Spleen (tissue), 11 donors: ENCODE data around the gene MEIS3. TPM values are rescaled to one million over a fixed set of nuclear protein-coding genes. Genes with fewer than 3 reads are reported as not detected.

Experiments
- DNase-seq: peaks from one replicate; pipeline ENCODE4 v3.0.0-alpha.2; 2020
- H3K27ac ChIP-seq, 8 donors: fragments of 200-600 bp; sonication (generic) in 7 of 8; 1 replicate in 4 of 8; 2 replicates in 4 of 8; pipeline versions ENCODE4 v1.5.0 to v1.8.0; 2016 to 2021; ENCODE audit warnings: inconsistent platforms in 4 of 8, mild to moderate bottlenecking in 4 of 8, moderate library complexity in 1 of 8
- H3K27me3 ChIP-seq, 7 donors: fragments of 200-600 bp; sonication (generic) in 6 of 7; replicated peaks in 1 of 7; 1 replicate in 4 of 7; 2 replicates in 3 of 7; pipeline versions ENCODE4 v1.5.0 to v1.8.0; 2016 to 2021; ENCODE audit warnings: inconsistent platforms in 3 of 7, mild to moderate bottlenecking in 1 of 7
- H3K36me3 ChIP-seq, 6 donors: fragments of 200-600 bp; sonication (generic) in 5 of 6; 1 replicate in 4 of 6; 2 replicates in 2 of 6; pipeline versions ENCODE4 v1.5.0 to v1.8.0; 2016 to 2021; ENCODE audit warnings: inconsistent platforms in 2 of 6
- H3K4me1 ChIP-seq, 6 donors: fragments of 200-600 bp; sonication (generic) in 5 of 6; 1 replicate in 3 of 6; 2 replicates in 3 of 6; pipeline versions ENCODE4 v1.5.0 to v1.8.0; 2016 to 2021; ENCODE audit warnings: inconsistent platforms in 3 of 6
- H3K4me3 ChIP-seq, 8 donors: fragments of 200-600 bp; sonication (generic) in 7 of 8; 1 replicate in 4 of 8; 2 replicates in 4 of 8; pipeline versions ENCODE4 v1.5.0 to v1.8.0; 2016 to 2021; ENCODE audit warnings: inconsistent platforms in 4 of 8, mild to moderate bottlenecking in 4 of 8, moderate library complexity in 2 of 8
- H3K9me3 ChIP-seq, 8 donors: fragments of 200-600 bp; sonication (generic) in 7 of 8; 1 replicate in 4 of 8; 2 replicates in 4 of 8; pipeline versions ENCODE4 v1.5.0 to v1.8.0; 2016 to 2021; ENCODE audit warnings: inconsistent platforms in 4 of 8
- POLR2A ChIP-seq, 3 donors: fragments of 450-650 bp; IDR thresholded peaks; one replicate each; pipeline ENCODE4 v1.5.1; 2017; ENCODE audit warnings: antibody characterized with exemption in 3 of 3, mild to moderate bottlenecking in 1 of 3
- POLR2AphosphoS5 ChIP-seq, 3 donors: sonication (generic); formaldehyde crosslinking; IDR thresholded peaks; one replicate each; pipeline ENCODE4 v1.5.1; 2017; ENCODE audit warnings: antibody characterized with exemption in 3 of 3
- WGBS, 5 donors: extraction: QIAGEN DNeasy Blood & Tissue Kit in 3 of 5; methylation state at CpG; one replicate each; pipeline versions ENCODE4 v1.1.5 to v1.1.7; 2013 to 2018; 5-methylcytosine and 5-hydroxymethylcytosine counted together
- intact Hi-C: fragments of 100-400 bp; cut with DNase I; formaldehyde crosslinking; loops from one replicate; pipeline ENCODE4 v1.15.0; 2023; ENCODE audit warnings: low total_unique reads
- polyA plus RNA-seq, 3 donors: library from polyadenylated mRNA; stranded (reverse); fragments of 200-250 nt; gene quantifications; one replicate each; pipeline ENCODE4 v1.2.1, GENCODE V29; 2013
- total RNA-seq, 7 donors: library from RNA; depleted of rRNA in 3 of 7; stranded (reverse); fragments of >200 nt in 3 of 7; fragmentation: NEBNext Ultra II Directional in 4 of 7; extraction: Animal tissue kit (Norgen Biotek cat#: 25700) in 4 of 7; gene quantifications; one replicate each; pipeline versions ENCODE4 v1.1.0 to v1.2.1, GENCODE V29; 2016 to 2021
- TF ChIP-seq, protein P1 (sequence below), 11 experiments: fragments of 200-600 bp in 7 of 11; fragments of 450-650 bp in 4 of 11; sonication (generic) in 4 of 11; IDR thresholded peaks in 8 of 11; conservative IDR thresholded peaks in 3 of 11; 1 replicate in 7 of 11; 2 replicates in 4 of 11; pipeline versions ENCODE4 v1.4.0 to v1.8.0; 2016 to 2021; ENCODE audit warnings: antibody characterized with exemption in 11 of 11, inconsistent platforms in 4 of 11, mild to moderate bottlenecking in 1 of 11
- donor health status: healthy with polysubstance abuse.
- donor health status: DM: no; HTN: no; CAD: no; lungs with moderate emphysema.
- donor health status: DM: no; HTN: no; CAD: no.
- donor health status: Bipolar disorder and iron deficiency.
- donor health status: healthy.
- donor health status: DM: no; HTN: no; CAD: no.
- donor health status: DM: yes; HTN: yes; CAD: no.

The MEIS3 gene
- total and polyA plus RNA-seq, 10 donors, result 4.3 to 10.4 (median 7.1) TPM

DNA sequence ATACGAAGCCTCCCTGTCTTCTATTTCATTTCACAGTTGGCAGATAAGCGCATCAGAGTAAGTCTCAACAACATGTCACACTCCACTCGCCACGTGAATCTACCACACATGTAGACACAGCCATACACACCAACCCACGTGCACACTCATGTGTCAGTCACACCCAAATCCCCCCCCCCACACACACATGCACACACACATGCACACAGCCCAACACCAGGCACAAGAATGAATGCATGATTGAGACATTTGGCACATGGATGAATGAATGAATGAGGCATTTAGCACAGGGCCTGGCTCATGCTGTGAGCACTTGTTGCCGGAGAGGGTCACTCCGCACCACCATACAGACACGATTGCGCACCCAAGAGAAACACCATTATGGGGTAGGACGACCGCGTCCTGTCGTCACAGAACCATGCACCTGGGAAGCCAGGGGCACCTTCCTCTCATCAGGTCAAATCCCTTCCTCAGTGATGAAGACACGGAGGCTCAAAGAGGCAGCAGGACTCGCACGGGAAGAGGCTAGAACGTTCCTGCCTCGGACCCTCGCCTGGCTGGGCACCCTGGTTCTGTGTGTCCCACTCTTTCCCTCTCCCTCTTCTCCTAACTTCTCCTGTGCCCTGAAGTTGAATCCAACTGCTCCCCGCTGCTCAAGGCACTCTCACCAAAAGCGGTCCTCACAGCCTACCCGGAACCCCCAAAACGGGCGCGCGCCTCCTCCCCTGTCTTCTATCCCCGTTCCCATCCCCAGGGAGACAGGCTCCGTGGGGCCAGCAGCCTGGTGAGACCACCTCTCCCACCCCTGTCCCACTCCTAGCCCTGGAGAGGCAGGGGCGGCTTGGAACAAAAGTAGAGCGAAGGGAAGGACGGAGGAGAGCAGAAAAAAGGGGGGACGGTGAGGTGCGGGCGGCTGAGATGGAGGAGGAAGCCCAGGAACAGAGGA lies 1.3 kb downstream of the MEIS3 start:
- DNase-seq, result no peak
- 6 to 11% (median 7%) methylated on average over 32 to 34 of the region's 34 CpGs for WGBS, 5 donors
- Histone ChIP-seq H3K36me3 (peaks cover 0 to 5% (median 0%) of the 10 kb centered on the region in 6 donors), H3K4me3 (peak overlapping the region in 4 of 8 donors; percentile 35 to 63 (median 37)), H3K4me1 (peaks cover 0 to 48% (median 14%) of the 10 kb centered on the region in 6 donors), H3K27me3 (peaks cover 4 to 100% (median 67%) of the 10 kb centered on the region in 7 donors), H3K27ac (no peak overlapping the region), H3K9me3 (no peaks in the 10 kb centered on the region)
- TF ChIP-seq POLR2A (IDR thresholded peaks at IDR 0.05) (no peak), POLR2AphosphoS5 (IDR thresholded peaks at IDR 0.05) (no peak)
- TF ChIP-seq, protein P1, sequence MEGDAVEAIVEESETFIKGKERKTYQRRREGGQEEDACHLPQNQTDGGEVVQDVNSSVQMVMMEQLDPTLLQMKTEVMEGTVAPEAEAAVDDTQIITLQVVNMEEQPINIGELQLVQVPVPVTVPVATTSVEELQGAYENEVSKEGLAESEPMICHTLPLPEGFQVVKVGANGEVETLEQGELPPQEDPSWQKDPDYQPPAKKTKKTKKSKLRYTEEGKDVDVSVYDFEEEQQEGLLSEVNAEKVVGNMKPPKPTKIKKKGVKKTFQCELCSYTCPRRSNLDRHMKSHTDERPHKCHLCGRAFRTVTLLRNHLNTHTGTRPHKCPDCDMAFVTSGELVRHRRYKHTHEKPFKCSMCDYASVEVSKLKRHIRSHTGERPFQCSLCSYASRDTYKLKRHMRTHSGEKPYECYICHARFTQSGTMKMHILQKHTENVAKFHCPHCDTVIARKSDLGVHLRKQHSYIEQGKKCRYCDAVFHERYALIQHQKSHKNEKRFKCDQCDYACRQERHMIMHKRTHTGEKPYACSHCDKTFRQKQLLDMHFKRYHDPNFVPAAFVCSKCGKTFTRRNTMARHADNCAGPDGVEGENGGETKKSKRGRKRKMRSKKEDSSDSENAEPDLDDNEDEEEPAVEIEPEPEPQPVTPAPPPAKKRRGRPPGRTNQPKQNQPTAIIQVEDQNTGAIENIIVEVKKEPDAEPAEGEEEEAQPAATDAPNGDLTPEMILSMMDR (IDR thresholded peaks at IDR 0.05 in 8 of 11, conservative IDR thresholded peaks at IDR 0.05 in 3 of 11), result no peak
- intact Hi-C loops, result no loop called here

DNA sequence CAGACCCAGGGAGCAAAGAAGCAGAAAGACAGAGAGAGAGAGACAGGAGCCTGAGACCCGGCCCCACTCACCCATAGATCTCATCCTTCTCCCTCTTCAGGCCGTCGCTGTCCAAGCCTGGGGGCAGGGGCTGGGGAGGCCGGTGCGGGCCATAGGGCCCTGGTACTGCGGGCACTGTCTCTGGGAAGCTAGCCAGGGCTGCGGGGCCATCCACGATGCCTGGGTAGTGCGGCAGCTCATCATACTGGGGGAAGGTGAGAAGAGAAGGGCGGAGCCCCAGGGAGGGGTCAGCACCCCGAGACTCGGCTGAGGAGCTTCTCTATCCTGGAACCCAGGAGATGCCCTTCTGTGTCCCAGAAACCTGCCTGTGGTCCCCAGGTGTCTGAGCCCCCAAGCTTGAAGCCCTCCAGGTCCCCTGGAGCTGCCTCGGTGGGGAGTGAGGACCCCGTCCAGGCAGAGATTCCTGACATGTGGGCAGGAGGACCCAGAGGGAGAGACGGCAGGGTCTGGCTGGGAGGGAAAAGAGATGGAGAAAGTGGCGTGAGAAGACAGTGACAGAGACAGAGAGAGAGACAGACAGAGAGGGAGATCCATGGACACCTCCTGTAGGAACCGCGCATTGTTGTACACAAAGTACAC lies 2.1 kb downstream of the MEIS3 start:
- no peak for DNase-seq
- H3K4me1 ChIP-seq, result peaks cover 0 to 48% (median 14%) of the 10 kb centered on the region in 6 donors
- H3K27ac ChIP-seq, result no peak overlapping the region
- no peaks in the 10 kb centered on the region for H3K9me3 ChIP-seq
- peaks cover 0 to 5% (median 0%) of the 10 kb centered on the region in 6 donors for H3K36me3 ChIP-seq
- WGBS, 5 donors, result 13 to 31% (median 21%) methylated on average over 15 to 18 of the region's 18 CpGs
- no peak overlapping the region for H3K4me3 ChIP-seq
- peaks cover 4 to 100% (median 60%) of the 10 kb centered on the region in 7 donors for H3K27me3 ChIP-seq
- intact Hi-C loops, result no loop called here
- TF ChIP-seq POLR2A (IDR thresholded peaks at IDR 0.05), result no peak
- TF ChIP-seq, protein P1 (IDR thresholded peaks at IDR 0.05 in 8 of 11, conservative IDR thresholded peaks at IDR 0.05 in 3 of 11), result no peak
- no peak for TF ChIP-seq POLR2AphosphoS5 (IDR thresholded peaks at IDR 0.05)

DNA sequence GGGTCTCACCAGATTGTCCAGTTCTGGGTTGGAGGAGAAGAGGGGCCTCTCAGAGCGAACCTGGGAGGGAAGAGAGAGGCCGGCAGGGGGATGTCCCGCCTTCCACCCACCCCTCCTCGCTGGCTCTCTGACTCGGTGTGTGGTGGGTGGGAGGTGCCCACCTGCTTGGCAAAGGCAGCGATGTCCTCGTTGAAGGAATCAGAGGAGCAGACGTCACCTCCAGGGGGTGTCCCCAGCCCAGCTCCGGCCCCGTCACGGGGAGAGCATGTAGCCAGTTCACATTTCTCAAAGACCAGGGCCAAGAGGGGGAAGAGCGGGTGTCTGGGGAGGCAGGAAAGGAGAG lies 2.7 kb downstream of the MEIS3 start:
- 30 to 54% (median 41%) methylated on average over 10 to 12 of the region's 12 CpGs for WGBS, 5 donors
- no peak for DNase-seq

DNA sequence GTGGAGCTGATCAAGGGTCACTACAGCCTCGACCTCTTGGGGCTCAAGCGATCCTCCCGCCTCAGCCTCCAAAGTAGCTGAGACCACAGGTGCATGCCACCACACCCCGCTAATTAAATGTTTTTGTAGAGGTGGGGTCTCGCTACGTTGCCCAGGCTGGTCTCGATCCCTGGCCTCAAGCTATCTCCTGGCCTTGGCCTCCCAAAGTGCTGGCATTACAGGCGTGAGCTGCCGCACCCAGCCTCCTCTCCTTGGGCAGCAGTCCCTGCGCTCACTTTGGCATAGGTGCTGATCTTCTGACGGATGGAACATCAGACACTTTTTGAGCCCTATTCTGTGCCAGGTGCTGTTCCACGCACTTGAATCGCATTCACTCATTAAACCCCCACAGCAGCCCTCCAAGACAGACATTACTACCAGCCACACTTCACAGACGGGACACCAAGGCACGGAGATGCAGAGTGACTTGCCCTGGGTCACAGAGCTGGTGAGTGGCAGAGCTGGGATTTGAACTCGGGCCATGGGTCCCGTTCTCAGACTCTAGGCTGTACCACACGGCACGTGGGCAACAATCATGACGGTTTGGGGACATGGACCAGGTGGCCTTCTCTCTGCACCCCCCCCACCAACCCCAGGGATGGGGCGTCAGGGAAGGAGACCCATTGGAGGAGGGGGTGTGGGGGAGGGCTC lies 3.2 kb downstream of the MEIS3 start:
- intact Hi-C loops, result no loop called here
- Histone ChIP-seq H3K36me3 (peaks cover 0 to 5% (median 0%) of the 10 kb centered on the region in 6 donors), H3K27ac (no peak overlapping the region), H3K4me3 (no peak overlapping the region), H3K9me3 (no peaks in the 10 kb centered on the region), H3K27me3 (peaks cover 4 to 89% (median 49%) of the 10 kb centered on the region in 7 donors), H3K4me1 (peaks cover 0 to 38% (median 11%) of the 10 kb centered on the region in 6 donors)
- WGBS, 5 donors, result 83 to 89% (median 87%) methylated on average over 21 of the region's 21 CpGs
- DNase-seq, result no peak
- TF ChIP-seq POLR2AphosphoS5 (IDR thresholded peaks at IDR 0.05), result no peak
- TF ChIP-seq, protein P1 (IDR thresholded peaks at IDR 0.05 in 8 of 11, conservative IDR thresholded peaks at IDR 0.05 in 3 of 11), result no peak
- no peak for TF ChIP-seq POLR2A (IDR thresholded peaks at IDR 0.05)

More for the DNA sequence above, 2.7 kb downstream of the MEIS3 start:
- intact Hi-C loops, result no loop called here
- peaks cover 4 to 94% (median 54%) of the 10 kb centered on the region in 7 donors for H3K27me3 ChIP-seq
- peaks cover 0 to 5% (median 0%) of the 10 kb centered on the region in 6 donors for H3K36me3 ChIP-seq
- TF ChIP-seq POLR2A (IDR thresholded peaks at IDR 0.05), result no peak
- no peak for TF ChIP-seq POLR2AphosphoS5 (IDR thresholded peaks at IDR 0.05)
- no peaks in the 10 kb centered on the region for H3K9me3 ChIP-seq
- H3K4me1 ChIP-seq, result peaks cover 0 to 42% (median 14%) of the 10 kb centered on the region in 6 donors
- H3K4me3 ChIP-seq, result no peak overlapping the region
- no peak overlapping the region for H3K27ac ChIP-seq
